ENCODE results near the gene FAM117A.

- TF ChIP-seq POLR2A (IDR thresholded peaks at IDR 0.05) (no peak), CTCF (IDR thresholded peaks at IDR 0.05) (no peak)
Observed at GRCh38 chr17:49687878-49688491, 75.9 kb downstream of the FAM117A start.
